Stimulated activated naive CD8-positive, alpha-beta T cell treated with anti-CD3 and anti-CD28 coated beads, Interleukin-15, Interleukin-2, amounts not matched to agents 100 U/mL and 50 U/mL, for 24 hours (primary cell): ENCODE measurements around the gene THPO.

Experiments
- ATAC-seq: fragments of 150-1000 bp; cut with Tn5 transposase; one replicate; pipeline ENCODE4 v1.10.0; 2021
- DNase-seq: peaks from one replicate; pipeline ENCODE4 v3.0.0; 2021

The THPO gene

DNA sequence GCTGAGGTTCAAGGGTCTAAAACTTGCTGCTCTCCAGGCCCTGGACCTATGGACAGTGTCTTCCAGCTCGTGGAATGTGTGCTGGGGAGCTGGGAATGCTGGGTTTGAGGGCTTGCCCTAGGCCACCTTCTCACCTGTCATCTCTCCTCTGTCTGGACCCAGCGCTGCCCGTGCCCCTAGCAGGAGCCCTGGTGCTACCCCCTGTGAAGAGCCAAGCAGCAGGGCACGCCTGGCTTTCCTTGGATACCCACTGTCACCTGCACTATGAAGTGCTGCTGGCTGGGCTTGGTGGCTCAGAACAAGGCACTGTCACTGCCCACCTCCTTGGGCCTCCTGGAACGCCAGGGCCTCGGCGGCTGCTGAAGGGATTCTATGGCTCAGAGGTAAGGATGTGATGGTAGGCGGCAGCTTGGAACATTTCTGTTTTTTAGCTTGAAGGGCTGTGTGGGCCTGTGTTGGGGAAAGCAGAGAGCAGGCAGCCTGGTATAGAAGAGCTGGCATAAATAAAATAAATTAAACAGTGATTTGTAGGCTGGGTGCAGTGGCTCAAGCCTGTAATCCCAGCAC, 6.9 kb upstream of the THPO start:
- ATAC-seq, result no peak
- DNase-seq, result no peak

DNA sequence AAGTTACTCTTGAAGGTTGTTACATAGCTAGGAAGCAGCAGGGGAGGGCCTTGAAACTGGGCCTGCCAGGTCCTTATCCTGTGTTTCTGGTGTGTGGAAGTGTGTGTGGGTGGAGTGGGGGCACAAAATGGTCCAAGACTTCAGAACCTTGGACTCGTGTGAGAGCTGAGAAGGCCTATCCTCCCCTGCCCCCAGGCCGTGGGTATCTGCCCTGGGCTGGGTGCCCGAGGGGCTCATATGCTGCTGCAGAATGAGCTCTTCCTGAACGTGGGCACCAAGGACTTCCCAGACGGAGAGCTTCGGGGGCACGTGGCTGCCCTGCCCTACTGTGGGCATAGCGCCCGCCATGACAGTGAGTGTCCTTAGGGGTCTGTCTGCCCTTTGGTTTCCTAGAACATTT, 6.3 kb upstream of the THPO start:
- ATAC-seq, result no peak
- DNase-seq, result no peak

DNA sequence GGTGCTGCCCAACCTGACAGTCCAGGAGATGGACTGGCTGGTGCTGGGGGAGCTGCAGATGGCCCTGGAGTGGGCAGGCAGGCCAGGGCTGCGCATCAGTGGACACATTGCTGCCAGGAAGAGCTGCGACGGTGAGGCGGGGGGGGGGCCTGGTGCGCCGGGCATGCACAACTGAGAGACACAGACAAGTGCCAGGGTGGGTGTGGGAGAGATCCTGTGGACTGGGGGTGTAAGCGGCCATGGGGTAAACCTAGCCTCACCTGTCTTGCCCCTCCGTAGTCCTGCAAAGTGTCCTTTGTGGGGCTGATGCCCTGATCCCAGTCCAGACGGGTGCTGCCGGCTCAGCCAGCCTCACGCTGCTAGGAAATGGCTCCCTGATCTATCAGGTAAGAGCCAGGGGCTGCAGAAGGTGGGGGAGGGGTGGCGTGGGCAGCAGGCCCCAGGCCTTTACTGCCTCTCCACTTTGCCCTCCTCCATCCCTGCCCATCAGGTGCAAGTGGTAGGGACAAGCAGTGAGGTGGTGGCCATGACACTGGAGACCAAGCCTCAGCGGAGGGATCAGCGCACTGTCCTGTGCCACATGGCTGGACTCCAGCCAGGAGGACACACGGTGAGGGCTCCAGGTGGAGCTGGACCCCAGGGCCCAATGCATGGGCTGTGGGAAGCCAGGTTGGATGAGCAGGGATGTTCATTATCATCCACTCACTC, 5.2 kb upstream of the THPO start:
- no peak for DNase-seq

DNA sequence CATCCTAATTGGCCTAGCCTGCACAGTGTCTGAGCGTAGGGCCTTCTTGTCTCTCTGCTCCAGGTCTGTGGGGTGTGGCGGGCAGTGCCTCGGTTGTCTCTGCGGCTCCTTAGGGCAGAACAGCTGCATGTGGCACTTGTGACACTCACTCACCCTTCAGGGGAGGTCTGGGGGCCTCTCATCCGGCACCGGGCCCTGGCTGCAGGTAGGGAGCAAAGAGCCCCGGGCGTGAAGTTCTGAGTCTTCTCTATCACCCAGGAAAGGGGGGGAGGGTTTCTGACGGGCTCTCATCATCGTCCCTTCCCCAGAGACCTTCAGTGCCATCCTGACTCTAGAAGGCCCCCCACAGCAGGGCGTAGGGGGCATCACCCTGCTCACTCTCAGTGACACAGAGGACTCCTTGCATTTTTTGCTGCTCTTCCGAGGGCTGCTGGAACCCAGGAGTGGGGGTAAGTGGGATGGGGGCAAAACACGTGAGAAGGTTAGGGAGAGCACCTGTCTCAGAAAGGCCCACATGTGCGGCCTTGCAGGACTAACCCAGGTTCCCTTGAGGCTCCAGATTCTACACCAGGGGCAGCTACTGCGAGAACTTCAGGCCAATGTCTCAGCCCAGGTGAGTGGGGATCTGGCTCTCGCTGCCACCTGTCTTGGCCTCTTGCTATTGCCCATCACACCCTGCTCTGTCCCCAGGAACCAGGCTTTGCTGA, 4.5 kb upstream of the THPO start:
- DNase-seq, result no peak
- ATAC-seq, result no peak

More for the DNA sequence above, 5.2 kb upstream of the THPO start:
- ATAC-seq, result no peak

DNA sequence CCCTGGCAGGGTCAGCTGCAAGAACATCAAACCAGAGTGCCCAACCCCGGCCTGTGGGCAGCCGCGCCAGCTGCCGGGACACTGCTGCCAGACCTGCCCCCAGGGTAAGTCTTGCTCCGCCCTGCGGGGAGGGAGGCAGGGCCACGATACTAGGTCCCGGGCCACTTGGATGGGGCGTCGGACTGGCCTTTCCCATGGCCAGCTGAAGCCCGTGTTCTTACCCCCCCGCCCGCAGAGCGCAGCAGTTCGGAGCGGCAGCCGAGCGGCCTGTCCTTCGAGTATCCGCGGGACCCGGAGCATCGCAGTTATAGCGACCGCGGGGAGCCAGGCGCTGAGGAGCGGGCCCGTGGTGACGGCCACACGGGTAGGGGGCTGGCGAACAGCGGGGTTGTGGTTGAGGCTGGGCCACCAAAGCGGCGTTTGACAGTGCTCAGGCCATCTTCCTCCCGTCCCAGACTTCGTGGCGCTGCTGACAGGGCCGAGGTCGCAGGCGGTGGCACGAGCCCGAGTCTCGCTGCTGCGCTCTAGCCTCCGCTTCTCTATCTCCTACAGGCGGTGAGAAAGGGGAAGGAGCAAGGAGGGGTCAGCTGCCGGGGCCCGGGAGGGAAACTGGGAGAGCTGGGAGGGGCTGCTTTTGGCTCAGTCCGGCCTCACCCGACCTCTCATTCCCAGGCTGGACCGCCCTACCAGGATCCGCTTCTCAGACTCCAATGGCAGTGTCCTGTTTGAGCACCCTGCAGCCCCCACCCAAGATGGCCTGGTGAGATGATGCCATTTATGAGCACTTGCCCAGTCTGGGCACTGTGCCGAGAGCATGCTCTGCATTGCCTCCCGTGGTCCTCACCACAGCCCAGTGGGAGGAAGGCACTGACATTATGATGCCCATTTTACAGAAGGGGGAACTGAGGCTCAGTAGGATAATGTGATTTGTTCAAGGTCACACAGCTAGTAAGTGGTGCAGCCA, 3.5 kb upstream of the THPO start:
- ATAC-seq (no peak), DNase-seq (peak; percentile 16)

DNA sequence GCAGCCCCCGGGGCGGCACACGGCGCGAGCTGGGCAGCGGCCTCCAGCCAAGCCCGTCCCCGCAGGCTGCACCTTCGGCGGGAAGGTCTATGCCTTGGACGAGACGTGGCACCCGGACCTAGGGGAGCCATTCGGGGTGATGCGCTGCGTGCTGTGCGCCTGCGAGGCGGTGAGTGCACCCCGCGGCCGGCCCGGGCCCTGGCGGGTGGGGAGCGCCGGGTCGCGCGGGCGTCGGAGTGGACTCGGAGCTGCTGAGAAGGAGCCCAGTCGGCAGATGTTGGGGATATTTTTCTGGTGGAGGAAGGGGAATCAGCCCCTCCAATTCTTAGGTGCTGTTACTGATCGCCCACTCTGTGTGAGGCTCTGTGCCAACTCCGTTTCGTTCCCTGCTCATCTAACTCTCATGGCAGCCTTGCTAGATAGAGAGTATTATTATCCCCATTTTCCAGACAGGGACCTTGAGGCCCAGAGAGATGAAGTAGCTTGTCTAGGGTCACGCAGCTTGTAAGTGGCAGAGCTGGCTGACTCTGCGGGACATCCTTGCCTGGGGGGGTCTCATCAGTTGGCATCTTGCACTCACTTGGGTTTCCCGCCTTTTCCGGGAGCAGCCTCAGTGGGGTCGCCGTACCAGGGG, 2.7 kb upstream of the THPO start:
- ATAC-seq (peak; percentile 10), DNase-seq (peak; percentile 22)

DNA sequence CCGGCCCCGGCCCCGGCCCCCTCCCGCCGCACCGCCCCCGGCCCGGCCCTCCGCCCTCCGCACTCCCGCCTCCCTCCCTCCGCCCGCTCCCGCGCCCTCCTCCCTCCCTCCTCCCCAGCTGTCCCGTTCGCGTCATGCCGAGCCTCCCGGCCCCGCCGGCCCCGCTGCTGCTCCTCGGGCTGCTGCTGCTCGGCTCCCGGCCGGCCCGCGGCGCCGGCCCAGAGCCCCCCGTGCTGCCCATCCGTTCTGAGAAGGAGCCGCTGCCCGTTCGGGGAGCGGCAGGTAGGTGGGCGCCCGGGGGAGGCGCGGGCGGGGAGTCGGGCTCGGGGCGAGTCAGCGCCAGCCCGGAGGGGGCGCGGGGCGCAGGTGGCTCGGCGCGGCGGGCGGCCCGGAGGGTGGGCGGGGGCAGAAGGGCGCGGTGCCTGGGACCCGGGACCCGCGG, 2.2 kb upstream of the THPO start:
- peak; percentile 26 for ATAC-seq
- DNase-seq, result peak; percentile 32

DNA sequence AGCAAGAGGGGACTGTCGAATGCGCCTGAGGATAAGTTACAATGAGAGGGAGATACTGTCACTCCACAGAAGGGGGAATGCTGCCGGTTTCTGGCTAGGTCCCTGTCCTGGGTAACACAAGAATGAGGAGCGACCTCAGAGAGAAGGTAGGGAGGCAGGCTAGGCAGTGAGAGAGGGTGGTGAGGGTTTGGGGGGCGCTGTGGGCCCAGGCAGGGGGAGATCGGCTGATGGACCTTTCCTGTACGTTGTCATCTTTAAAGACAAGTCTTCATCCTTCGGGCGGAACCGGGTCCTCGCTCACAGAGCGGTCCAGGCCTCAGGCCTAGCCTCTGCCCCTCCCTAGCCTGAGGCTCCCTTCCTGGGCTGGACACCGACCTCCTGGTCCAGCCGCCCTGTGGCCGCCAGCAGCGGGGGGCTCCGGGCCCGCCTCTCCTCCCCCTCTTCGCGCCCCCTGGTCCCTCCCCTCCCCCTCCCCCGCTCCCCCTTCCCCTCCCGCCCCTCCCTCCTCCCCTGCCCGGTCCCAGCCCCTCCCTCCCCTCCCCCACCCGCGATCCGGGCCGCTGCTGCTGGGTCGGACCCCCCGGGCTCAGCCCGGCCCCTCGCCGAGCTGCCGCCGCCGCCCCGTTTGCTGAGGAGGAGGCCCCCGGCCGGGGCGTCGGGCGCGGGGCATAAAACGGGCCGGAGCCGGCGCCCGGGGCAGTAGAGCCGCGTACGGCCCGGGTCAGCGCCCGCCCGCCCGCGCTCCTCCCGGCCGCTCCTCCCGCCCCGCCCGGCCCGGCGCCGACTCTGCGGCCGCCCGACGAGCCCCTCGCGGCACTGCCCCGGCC, 1.6 kb upstream of the THPO start, which contains the start of gene CHRD:
TSS of gene CHRD (plus strand) at position 697 of the 827 bp plus-strand sequence. CDS start 265 bp downstream, outside the sequence.
- no peak for ATAC-seq
- no peak for DNase-seq

DNA sequence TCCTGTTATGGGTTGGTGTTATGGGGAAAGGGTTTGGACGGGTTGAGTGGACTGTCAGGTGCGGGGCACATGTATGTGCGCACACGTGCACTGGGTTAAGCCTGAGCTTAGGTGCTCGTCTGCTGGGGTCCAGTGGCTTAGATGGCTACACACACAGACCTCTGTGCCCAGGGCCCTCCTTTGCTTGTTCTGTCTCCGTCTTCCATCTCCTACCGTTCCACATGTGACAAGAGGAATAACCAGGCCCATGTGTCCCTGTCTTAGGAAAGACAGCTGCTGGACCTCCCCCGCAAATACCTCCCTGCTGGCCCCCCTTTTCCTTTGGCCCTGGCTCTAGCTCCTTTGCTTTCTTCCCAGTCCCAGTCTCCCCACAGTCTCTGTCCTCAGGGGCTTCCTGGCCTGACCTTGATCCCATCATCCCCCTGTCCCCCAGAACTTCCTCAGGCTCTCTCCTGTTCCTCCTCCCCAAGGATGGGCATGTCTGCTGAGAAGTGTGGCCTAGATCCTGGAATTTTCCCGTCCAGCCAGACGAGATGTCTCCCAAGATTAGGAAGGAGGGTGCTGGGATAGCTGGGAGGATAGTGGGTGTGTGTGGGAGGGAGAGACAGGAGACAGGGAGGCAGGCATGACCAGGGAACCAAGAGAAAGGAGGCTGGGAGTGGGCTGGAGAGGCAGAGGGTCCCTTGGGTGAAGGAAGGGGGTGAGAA, 797 bp upstream of the THPO start:
- no peak for DNase-seq
- ATAC-seq, result no peak

DNA sequence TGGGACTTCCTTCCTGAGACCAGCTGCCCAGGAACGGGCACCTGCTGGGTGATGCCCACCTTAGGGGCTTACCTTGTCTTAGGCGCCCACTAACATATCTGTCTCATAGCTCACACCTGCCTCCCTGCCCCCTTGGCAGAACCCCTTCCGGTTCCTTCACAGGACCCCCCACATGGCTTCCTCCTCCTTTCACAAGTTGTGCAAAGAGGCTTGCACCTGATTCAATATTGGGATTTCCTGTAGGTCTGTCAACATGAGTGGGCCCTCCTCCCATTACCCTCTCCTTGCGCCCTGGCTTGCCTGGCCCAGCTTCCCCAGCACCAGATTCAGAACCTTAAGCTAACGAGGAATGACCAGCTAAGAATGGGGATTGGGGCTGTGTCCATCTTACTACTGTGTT, 633 bp downstream of the THPO start:
- ATAC-seq, result no peak
- no peak for DNase-seq

DNA sequence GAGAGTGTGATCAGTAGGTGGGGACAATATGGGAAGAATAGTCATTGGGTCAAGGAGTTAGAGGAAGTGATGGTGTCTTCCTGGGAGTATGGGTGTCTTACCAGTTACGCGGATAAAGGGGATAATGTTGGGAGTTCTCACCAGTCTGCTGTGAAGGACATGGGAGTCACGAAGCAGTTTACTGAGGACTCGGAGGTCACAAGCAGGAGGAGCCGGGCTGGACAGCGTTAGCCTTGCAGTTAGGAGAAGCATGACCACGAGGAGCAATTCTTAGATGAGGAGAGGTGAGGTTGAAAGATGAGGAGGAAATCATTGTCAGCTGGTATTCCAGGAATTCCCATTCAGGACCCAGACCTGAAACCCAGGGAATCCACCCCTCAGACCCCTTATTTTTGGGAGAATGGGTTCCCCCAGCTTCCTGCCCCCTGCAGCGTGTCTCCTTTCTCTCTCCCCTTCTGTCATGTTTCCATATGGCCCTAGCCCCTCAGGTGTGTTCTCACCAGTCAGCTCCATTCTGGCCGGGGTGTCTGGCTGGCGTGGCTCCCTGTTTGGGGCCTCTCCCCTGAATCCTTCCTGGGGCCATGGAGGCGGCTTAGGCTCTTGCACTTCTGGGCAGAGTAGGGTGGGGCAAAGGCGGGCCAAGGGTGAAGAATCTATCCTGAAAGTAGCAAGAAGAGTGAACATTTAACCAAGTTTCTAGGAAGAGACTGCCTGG, 2.1 kb downstream of the THPO start:
- DNase-seq (no peak), ATAC-seq (no peak)

DNA sequence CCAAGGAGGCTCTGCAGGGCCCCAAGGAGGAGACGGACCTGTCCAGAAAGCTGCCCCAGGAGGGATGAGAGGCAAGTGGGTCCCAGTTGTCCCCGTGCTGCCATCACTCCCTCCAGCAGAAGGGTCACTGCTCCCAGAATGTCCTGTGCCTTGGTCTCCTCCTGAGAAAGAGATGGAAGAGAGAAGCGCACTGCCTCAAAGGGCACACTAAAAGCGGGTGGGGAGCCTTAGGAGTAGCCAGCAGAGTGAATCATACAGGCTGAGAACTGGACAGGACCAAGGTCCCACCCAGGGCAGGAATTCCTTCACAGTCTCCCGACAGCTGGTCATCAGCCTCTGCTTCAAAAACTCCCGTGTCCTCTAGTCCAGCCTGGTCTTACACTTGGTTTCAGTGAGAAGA, 4.6 kb downstream of the THPO start:
- DNase-seq (no peak), ATAC-seq (no peak)

DNA sequence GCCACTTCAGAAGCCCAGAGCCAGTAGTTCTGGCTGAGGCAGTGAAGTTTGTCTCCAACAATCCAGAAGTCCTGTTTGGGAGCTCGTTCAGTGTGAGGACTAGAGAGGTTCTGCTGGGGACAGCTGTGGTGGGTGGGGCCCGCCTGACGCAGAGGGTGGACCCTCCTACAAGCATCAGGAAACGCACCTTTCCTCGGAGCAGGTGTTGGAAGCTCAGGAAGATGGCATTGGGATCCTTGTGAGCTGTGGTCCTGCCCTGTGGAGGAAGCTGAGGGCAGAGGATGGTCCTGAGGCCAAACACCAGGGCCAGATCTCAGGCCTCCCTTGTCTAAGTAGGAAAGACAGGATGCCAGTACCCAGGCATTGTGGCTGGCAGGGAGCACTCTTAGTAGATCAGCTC, 5.1 kb downstream of the THPO start:
- ATAC-seq, result no peak
- no peak for DNase-seq

DNA sequence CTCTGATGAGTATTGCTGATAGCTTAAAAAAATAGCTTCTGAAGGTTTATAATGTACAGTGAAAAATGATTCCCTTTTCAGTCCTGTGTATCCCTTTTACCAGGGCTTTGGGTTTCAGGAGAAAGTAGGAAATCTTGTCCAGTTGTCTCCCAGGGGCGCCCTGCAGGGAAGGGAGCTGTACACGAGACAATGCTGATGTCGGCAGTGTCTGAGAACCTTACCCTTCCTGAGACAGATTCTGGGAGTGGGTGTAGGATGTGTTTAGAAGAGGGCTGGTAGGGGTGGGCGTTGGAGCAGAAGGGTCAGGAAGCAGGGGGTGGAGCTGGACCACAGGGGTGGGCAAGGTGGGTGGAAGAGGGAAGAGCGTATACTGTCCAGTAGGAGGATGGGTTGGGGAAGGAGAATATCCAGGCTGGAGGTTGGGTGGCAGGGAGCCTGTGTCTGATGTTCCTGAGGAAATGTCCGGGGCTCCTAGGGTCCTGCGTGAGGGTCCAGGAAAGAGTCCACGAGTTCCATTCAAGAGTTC, 5.6 kb downstream of the THPO start:
- DNase-seq (no peak), ATAC-seq (no peak)

DNA sequence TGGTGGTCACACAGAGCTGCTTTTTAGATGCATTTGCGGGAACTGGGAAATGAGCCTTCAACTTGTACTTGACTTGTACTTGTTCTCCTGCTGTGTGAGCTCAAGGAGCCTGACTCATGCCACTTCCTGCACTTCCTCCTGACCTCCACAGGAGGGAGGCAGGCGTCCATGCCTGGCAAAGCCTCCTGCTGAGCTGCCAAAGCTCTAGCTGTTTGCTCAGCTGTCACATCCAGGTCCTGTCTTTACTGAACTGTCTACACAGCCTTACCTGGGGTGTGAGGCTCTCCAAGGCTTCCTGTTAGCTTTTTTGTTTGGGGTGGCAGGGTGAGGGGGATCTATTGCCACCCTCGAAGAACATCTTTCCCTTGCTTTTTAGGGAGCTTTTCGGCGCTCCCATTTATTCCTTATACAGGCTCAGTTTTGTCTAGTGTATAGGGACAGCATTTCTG, 6.4 kb downstream of the THPO start:
- DNase-seq (peak; percentile 53), ATAC-seq (peak; percentile 81)

DNA sequence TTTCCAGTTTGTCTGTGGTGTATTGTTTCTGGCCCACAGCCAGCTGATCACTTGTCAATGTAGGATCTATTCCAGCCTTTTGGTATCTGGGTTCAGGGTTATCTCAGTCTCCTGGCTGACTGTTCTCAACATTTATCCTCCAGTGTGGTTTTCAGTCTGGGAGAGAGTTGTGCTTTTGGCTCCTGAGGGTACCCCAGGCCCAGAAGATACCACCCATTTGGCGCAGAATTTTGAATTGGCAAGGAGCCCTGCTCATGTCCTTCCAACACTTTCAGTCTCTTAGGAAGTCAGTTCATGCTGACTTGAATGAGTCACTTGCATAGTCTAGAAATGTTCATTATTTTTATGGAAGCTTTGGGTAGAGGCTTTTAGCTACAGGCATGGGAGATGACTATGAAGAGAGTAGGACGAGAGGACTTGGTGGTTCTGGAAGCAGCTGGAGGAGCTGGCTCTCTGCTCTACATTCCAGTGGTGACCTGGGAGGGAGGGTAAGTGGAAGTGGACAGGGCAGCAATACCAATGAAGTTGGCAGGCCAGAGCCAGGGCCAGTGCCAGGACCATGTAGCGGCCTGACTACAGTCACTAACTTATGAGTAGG, 9.3 kb downstream of the THPO start:
- no peak for DNase-seq
- no peak for ATAC-seq

DNA sequence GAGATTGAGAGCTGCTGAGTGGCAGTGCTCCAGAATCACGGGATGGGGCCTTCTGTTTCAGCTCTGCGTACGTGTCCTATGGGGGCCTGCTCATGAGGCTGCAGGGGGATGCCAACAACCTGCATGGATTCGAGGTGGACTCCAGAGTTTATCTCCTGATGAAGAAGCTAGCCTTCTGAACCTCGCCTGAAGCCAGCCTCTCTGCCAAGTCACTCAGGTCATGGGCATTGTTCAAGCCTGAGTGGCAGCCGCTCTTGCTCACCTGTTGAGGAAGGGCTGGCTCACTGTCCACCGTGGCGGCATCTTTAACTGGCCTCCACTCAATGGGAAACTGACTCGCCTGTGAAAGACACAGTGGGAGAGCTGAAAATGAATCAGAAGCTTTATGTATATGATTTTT, 9.9 kb downstream of the THPO start:
- ATAC-seq, result no peak

DNA sequence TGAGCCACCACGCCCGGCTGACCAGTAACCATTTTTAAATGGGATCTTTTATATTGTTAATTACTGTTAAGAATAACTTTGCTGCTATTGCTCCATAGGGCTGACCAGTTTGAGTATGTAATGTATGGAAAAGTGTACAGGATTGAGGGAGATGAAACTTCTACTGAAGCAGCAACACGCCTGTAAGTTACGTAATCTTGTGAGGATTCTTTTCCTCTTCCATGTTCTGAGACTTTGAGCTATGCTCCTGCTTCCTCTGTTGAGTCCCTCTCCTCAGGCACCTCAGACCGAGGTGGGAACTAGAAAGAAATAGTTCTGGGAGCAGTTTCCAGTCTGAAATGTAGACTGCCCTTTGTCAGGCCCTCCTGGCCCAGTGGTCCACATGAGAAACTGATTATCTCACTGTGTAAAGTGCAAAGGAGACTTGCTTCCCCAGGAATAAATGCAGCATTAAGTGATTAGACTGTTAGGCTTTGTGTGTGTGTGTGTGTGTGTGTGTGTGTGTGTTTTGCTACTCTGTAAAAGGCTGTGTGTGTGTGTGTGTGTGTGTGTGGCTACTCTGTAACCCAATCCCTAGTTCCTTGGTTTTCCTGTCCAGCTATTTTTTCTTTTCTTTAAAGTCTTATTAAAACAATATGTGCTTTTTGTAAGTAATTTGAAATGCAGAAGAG, 11.3 kb downstream of the THPO start:
- no peak for DNase-seq
- ATAC-seq, result no peak

More for the DNA sequence above, 9.9 kb downstream of the THPO start:
- no peak for DNase-seq
